Astrocyte (in vitro differentiated cells and primary cell): ENCODE results near the gene ZNF485. TPM values are rescaled to one million over a fixed set of nuclear protein-coding genes. Genes with fewer than 3 reads are reported as not detected.

ENCODE experiments used
- DNase-seq: peaks from one replicate; pipeline ENCODE4 v3.0.0-alpha.2; 2010; ENCODE audit warnings: low read depth
- FAIRE-seq: peaks from 2 replicates; lab custom pipeline; 2011; peaks lifted over from hg19 to GRCh38; lab: Jason Lieb, UNC
- H2AFZ ChIP-seq: 2 replicates; pipeline ENCODE4 v1.6.0; 2012; ENCODE audit warnings: low read depth, low read length, inconsistent platforms
- H3K27ac ChIP-seq: 2 replicates; pipeline ENCODE4 v1.5.1; 2011; ENCODE audit warnings: low read depth, low read length, inconsistent platforms
- H3K27me3 ChIP-seq: 2 replicates; pipeline ENCODE4 v1.6.0; 2011; ENCODE audit warnings: low read length, inconsistent platforms; ENCODE audit not compliant: insufficient read depth
- H3K36me3 ChIP-seq: 2 replicates; pipeline ENCODE4 v1.5.1; 2011; ENCODE audit warnings: low read length, inconsistent platforms; ENCODE audit not compliant: insufficient read depth
- H3K4me1 ChIP-seq: 2 replicates; pipeline ENCODE4 v1.5.1; 2011; ENCODE audit warnings: low read length, inconsistent platforms; ENCODE audit not compliant: insufficient read depth
- H3K4me2 ChIP-seq: 2 replicates; pipeline ENCODE4 v1.6.0; 2012; ENCODE audit warnings: low read length, inconsistent platforms
- H3K4me3 ChIP-seq: 2 replicates; pipeline ENCODE4 v1.5.1; 2011; ENCODE audit warnings: low read depth, mild to moderate bottlenecking, low read length, inconsistent platforms; ENCODE audit not compliant: insufficient read depth
- H3K79me2 ChIP-seq: 2 replicates; pipeline ENCODE4 v1.6.0; 2012; ENCODE audit warnings: mild to moderate bottlenecking, low read length, inconsistent platforms; ENCODE audit not compliant: insufficient read depth
- H3K9ac ChIP-seq: 2 replicates; pipeline ENCODE4 v1.6.0; 2012; ENCODE audit warnings: mild to moderate bottlenecking, low read length, inconsistent platforms
- H3K9me3 ChIP-seq: 2 replicates; pipeline ENCODE4 v1.5.1; 2012; ENCODE audit warnings: low read depth, mild to moderate bottlenecking, low read length, inconsistent platforms; ENCODE audit not compliant: insufficient read depth
- H4K20me1 ChIP-seq: 2 replicates; pipeline ENCODE4 v1.6.0; 2012; ENCODE audit warnings: low read length, inconsistent platforms; ENCODE audit not compliant: insufficient read depth
- H3K27ac Mint-ChIP-seq: one replicate; pipeline ENCODE4 v1.8.0; 2021; ENCODE audit warnings: mild to moderate bottlenecking, mixed read lengths; ENCODE audit not compliant: unreplicated experiment
- H3K27me3 Mint-ChIP-seq: one replicate; pipeline ENCODE4 v1.8.0; 2021; ENCODE audit warnings: low read depth, mixed read lengths; ENCODE audit not compliant: unreplicated experiment
- H3K36me3 Mint-ChIP-seq: one replicate; pipeline ENCODE4 v1.8.0; 2021; ENCODE audit warnings: low read depth, mixed read lengths; ENCODE audit not compliant: unreplicated experiment
- H3K4me1 Mint-ChIP-seq: one replicate; pipeline ENCODE4 v1.8.0; 2021; ENCODE audit warnings: low read depth, mixed read lengths; ENCODE audit not compliant: unreplicated experiment
- H3K4me3 Mint-ChIP-seq: one replicate; pipeline ENCODE4 v1.8.0; 2021; ENCODE audit warnings: mild to moderate bottlenecking, moderate library complexity, mixed read lengths; ENCODE audit not compliant: unreplicated experiment
- H3K9me3 Mint-ChIP-seq: one replicate; pipeline ENCODE4 v1.8.0; 2021; ENCODE audit warnings: mild to moderate bottlenecking, mixed read lengths; ENCODE audit not compliant: unreplicated experiment
- EZH2 ChIP-seq: IDR thresholded peaks from 2 replicates; pipeline ENCODE4 v1.6.1; 2012; ENCODE audit warnings: mild to moderate bottlenecking, low read length, inconsistent platforms; ENCODE audit not compliant: insufficient read depth
- total RNA-seq: library from RNA; stranded (reverse); gene quantifications from 2 replicates; pipeline ENCODE4 v1.2.1, GENCODE V29; 2021
- TF ChIP-seq, protein P1 (sequence below): IDR thresholded peaks from 2 replicates; pipeline ENCODE4 v1.5.1; 2011; ENCODE audit warnings: low read depth, mild to moderate bottlenecking, inconsistent platforms, low read length, moderate library complexity; ENCODE audit not compliant: insufficient read depth

ZNF485 gene
- total RNA-seq, 1 donor from 2014 or later = 4.3 TPM

DNA sequence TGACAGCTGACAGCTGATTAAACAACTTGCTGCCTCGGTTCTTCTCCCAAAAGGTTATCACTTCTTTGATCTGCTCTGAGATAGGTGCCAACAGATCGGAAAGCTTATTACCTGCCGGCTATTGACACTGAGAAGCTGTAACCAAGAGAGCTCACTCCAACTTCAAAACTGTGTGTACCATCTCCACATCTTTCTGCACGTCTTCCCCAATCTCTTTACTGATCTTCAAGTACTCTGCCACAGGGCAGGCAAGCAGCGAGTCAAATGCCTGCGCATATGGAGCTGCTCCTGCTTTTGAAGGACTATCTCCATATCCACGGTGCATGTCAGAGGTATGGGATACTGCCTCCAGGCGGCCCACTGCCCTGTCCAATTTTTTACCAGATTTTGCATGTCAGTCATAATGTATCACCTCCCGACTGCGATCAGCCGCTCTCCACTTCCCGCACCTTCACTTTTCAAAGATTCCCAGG is 352 bp upstream of the ZNF485 start:
- Histone ChIP-seq H3K4me1 (peaks cover 4% of the 10 kb centered on the region), H2AFZ (peak overlapping the region; percentile 91), H3K4me2 (peak overlapping the region; percentile 84), H3K9me3 (no peaks in the 10 kb centered on the region), H3K79me2 (no peaks in the 10 kb centered on the region), H3K27ac (no peak overlapping the region), H3K27me3 (no peaks in the 10 kb centered on the region), H3K9ac (no peak overlapping the region), H3K36me3 (no peaks in the 10 kb centered on the region), H3K4me3 (peak overlapping the region; percentile 58), H4K20me1 (no peaks in the 10 kb centered on the region)
- Mint-ChIP-seq H3K36me3 (peaks cover 15% of the 10 kb centered on the region), H3K27me3 (peaks cover 15% of the 10 kb centered on the region), H3K4me1 (peaks cover 11% of the 10 kb centered on the region), H3K4me3 (peak overlapping the region; percentile 86), H3K9me3 (peaks cover 18% of the 10 kb centered on the region), H3K27ac (no peak overlapping the region)
- TF ChIP-seq, protein P1, sequence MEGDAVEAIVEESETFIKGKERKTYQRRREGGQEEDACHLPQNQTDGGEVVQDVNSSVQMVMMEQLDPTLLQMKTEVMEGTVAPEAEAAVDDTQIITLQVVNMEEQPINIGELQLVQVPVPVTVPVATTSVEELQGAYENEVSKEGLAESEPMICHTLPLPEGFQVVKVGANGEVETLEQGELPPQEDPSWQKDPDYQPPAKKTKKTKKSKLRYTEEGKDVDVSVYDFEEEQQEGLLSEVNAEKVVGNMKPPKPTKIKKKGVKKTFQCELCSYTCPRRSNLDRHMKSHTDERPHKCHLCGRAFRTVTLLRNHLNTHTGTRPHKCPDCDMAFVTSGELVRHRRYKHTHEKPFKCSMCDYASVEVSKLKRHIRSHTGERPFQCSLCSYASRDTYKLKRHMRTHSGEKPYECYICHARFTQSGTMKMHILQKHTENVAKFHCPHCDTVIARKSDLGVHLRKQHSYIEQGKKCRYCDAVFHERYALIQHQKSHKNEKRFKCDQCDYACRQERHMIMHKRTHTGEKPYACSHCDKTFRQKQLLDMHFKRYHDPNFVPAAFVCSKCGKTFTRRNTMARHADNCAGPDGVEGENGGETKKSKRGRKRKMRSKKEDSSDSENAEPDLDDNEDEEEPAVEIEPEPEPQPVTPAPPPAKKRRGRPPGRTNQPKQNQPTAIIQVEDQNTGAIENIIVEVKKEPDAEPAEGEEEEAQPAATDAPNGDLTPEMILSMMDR = no peak
- TF ChIP-seq EZH2 = no peak
- FAIRE-seq (no peak), DNase-seq (no peak)

DNA sequence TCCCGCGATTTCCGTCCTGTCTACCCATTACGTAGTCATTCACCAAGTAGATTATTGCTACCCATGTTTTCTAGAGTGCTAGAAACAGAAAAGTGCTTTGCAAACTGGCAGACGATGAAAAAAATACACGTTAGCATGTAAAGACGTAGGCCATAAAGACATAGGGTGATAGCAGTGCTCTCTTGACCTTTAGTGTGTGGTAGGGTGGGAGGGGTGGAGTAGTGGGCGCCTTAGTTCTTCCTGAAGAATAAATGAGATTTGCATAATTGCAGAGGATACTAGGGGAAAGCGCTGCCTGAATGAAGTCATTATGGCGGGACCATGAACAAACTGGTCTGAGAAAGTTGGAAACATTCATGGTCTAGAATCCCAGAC is 948 bp downstream of the ZNF485 start:
- Mint-ChIP-seq H3K36me3 (peaks cover 15% of the 10 kb centered on the region), H3K27ac (peak overlapping the region; percentile 72), H3K4me1 (peaks cover 12% of the 10 kb centered on the region), H3K4me3 (peak overlapping the region; percentile 86), H3K27me3 (peaks cover 11% of the 10 kb centered on the region), H3K9me3 (peaks cover 10% of the 10 kb centered on the region)
- Histone ChIP-seq H3K36me3 (no peaks in the 10 kb centered on the region), H3K27ac (no peak overlapping the region), H3K79me2 (no peaks in the 10 kb centered on the region), H3K9ac (no peak overlapping the region), H3K27me3 (no peaks in the 10 kb centered on the region), H4K20me1 (no peaks in the 10 kb centered on the region), H3K9me3 (no peaks in the 10 kb centered on the region), H3K4me1 (peaks cover 4% of the 10 kb centered on the region), H2AFZ (peak overlapping the region; percentile 91), H3K4me2 (peak overlapping the region; percentile 84), H3K4me3 (peak overlapping the region; percentile 58)
- FAIRE-seq (no peak), DNase-seq (no peak)
- TF ChIP-seq EZH2 = no peak
- TF ChIP-seq, protein P1 = no peak

DNA sequence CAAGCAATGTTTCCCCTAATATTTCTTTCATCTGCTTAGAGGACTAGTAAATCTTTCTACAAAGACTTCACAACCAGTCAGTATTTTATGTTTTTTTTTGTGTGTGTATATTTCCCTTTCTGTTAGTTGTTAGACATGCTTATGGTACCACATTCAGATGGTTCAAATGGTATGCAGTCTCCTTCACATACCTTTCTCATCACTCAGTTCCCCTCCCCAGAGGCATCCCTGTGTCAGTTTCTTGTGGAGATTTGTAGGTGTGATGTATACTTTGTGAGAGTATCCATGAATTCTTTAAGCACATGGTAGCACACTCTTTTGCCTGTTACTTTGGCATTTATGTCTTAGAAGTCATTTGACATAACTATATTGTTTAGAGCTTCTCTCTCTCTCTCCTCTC is 4.4 kb downstream of the ZNF485 start:
- FAIRE-seq (no peak), DNase-seq (peak; percentile 31)
- Mint-ChIP-seq H3K9me3 (peaks cover 23% of the 10 kb centered on the region), H3K4me1 (peaks cover 19% of the 10 kb centered on the region), H3K27ac (peak overlapping the region; percentile 86), H3K4me3 (no peak overlapping the region), H3K36me3 (peaks cover 29% of the 10 kb centered on the region), H3K27me3 (no peaks in the 10 kb centered on the region)
- Histone ChIP-seq H3K36me3 (no peaks in the 10 kb centered on the region), H3K4me2 (no peak overlapping the region), H3K79me2 (no peaks in the 10 kb centered on the region), H3K27me3 (no peaks in the 10 kb centered on the region), H4K20me1 (no peaks in the 10 kb centered on the region), H3K4me1 (peaks cover 9% of the 10 kb centered on the region), H3K9me3 (peaks cover 7% of the 10 kb centered on the region), H3K4me3 (no peak overlapping the region), H2AFZ (no peak overlapping the region), H3K27ac (no peak overlapping the region), H3K9ac (no peak overlapping the region)
- TF ChIP-seq EZH2 = no peak
- TF ChIP-seq, protein P1 = no peak
